ENCODE data around the gene DVL1. TPM values are rescaled to one million over a fixed set of nuclear protein-coding genes. Genes with fewer than 3 reads are reported as not detected.
"Not testable (repeated sequence)": the region's sequence is repeated elsewhere in the genome, so short reads cannot be mapped to it uniquely, and the experiment has no call there.

The DVL1 gene
- polyA plus RNA-seq, 12 donors, result 24.2 to 54.3 (median 33.0) TPM; not detected in 1

DNA sequence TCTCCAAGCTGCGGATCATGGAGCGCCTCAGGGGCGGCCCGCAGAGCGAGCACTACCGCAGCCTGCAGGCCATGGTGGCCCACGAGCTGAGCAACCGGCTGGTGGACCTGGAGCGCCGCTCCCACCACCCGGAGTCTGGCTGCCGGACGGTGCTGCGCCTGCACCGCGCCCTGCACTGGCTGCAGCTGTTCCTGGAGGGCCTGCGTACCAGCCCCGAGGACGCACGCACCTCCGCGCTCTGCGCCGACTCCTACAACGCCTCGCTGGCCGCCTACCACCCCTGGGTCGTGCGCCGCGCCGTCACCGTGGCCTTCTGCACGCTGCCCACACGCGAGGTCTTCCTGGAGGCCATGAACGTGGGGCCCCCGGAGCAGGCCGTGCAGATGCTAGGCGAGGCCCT is 21.9 kb downstream of the DVL1 start:
- no peak for DNase-seq

GRCh38 chr1:1326075-1326605 is 23.1 kb downstream of the DVL1 start:
- DNase-seq, result no peak

GRCh38 chr1:1325288-1326074 is 23.7 kb downstream of the DVL1 start:
- DNase-seq, result no peak

DNA sequence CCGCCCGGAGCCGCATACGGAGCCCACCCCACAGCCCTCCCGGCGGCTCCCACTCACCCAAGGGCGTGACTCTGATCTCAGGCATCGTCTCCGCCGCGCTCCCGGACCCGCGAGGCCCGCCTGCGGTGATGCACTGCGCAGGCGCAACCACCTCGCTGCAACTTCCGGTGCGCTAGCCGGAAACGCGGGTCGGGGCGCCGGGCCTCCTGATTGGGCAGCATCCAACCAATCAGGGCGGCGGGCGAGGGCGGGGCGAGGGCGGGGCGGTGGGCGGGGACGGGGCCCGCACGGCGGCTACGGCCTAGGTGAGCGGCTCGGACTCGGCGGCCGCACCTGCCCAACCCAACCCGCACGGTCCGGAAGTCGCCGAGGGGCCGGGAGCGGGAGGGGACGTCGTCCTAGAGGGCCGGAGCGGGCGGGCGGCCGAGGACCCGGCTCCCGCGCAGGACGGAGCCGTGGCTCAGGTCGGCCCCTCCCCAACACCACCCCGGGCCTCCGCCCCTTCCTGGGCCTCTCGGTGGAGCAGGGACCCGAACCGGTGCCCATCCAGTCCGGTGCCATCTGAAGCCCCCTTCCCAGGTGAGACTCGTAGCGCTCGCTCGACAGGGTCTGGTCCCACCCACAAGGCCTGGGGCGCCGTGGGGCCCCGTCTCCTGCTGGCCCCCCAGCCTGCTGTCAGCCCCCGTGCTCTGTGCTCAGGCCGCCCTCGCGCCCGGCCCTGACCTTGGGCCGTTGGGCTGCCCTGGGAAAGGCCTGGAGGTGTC is 24.5 kb downstream of the DVL1 start, which contains the start of the genes CPTP and INTS11:
TSS of gene CPTP (plus strand) at position 279 of the 764 bp plus-strand sequence. CDS start 2,109 bp downstream, outside the sequence.
TSS of gene INTS11 (minus strand) at position 137 of the 764 bp plus-strand sequence. CDS start at position 85, 52 bp downstream.
- peak; percentile 93 for DNase-seq

GRCh38 chr1:1324084-1324523 is 25.1 kb downstream of the DVL1 start:
- no peak for DNase-seq

- no peak for DNase-seq
Measured at GRCh38 chr1:1322952-1323351, 26.3 kb downstream of the DVL1 start.

GRCh38 chr1:1322418-1322817 is 26.8 kb downstream of the DVL1 start:
- DNase-seq, result no peak

- DNase-seq, result no peak
Measured at GRCh38 chr1:1321477-1321876, 27.7 kb downstream of the DVL1 start.

DNA sequence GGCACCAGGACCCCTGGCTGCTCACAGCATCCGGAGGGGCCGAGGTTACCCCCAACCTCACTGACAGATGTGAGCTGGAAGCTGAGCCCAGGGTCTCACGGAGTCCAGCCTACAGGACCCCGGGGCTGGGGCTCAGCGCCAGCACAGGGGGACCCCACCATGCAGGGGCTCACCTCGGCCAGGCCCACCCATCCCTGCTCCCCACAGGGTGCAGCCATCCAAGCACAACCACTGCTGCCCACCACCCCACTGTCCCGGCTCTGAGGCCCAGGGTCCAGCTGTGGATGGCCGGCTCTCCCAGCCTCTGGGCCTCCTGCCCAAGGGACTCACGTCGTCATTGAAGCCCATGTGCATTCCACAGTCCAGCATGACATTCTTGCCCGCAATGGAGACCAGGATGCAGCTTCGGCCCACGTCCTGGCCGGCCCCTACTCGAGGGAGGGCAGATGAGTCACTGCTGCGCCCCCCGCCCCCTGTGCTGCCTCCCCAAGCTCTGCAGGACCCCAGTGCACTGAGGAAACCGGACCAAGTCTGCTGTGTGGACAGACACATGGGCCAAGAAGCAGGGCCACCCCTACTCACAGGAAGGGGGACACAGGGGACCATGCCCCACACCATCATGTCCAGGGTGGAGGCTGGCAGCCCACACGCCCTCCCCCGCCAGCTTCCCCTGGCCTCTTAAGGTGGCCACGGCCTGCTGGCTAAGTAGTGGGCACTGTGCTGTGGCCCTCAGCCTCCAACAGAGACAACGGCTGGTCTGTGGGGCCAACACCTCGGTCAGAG is 28.4 kb downstream of the DVL1 start:
- DNase-seq, result no peak

GRCh38 chr1:1319646-1319941 is 29.6 kb downstream of the DVL1 start:
- no peak for DNase-seq

DNA sequence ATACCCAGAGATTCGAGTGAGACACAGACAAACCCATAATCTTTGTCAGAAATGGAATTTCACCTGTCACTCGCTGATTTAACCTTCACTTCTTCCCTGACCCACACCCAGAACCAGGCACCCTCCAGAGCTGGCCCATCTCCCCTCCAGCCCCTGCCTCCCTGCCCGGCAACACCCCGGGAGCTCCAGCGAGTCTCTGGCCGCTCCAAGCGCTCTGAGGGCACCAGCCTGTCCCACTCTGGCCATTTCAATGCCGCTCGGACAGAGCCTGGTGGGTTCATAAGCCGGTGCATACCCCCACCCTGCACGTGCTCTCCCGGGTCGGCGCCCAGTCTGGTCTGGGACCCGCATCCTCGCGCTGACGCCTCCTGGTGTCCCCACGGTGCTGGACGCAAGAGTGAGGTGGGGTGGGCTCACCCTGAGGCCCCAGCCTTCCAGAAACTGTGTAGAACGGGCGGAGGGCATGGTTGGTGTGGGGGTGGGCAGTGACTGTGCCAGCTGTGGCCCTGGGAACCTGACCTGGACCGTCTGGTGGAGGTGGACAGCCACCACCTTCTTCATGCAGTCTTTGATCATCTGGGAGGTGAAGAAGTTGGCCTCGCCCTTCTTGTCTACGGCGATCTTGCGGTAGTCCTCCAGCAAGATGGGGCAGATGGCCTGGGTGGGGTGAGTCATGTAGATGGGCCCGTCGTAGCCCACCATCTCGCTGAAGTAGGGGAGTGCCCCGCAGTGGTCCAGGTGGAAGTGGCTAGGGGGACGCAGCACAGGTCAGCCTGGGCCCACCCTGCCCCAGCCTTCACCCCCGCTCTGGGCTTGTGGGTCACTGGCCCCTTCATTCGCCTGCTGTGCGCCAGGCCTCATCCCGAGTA is 30.2 kb downstream of the DVL1 start:
- no peak for DNase-seq

GRCh38 chr1:1318131-1318652 is 31.0 kb downstream of the DVL1 start:
- peak; percentile 62 for DNase-seq

- DNase-seq, result no peak
Measured at GRCh38 chr1:1317420-1317819, 31.8 kb downstream of the DVL1 start.

GRCh38 chr1:1316199-1316598 is 33.0 kb downstream of the DVL1 start:
- DNase-seq, result not testable (repeated sequence)

DNA sequence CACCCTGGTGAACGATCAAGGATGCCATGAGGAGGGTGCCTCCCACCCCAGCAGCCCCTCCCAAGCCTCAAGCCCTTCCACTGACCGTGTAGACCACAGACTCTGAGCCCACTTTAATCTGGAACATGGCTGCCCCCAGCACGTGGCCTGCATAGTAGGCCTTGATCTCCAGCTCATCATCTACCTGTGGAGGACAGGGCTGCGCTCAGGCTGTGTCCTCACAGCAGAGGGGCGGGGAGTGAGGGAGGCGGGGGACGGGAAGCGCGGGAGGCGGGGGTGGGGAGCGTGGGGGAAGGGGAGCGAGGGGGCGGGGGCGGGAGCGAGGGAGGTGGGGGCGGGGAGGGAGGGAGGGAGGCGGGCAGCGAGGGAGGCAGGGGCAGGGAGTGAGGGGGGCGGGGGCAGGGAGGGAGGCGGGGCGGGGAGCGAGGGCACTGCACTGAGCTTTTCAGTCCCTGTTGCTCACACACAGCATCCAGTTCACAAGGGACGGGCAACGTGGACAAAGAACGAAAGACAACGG is 33.7 kb downstream of the DVL1 start:
- no peak for DNase-seq

GRCh38 chr1:1314678-1315335 is 34.4 kb downstream of the DVL1 start:
- DNase-seq, result no peak

DNA sequence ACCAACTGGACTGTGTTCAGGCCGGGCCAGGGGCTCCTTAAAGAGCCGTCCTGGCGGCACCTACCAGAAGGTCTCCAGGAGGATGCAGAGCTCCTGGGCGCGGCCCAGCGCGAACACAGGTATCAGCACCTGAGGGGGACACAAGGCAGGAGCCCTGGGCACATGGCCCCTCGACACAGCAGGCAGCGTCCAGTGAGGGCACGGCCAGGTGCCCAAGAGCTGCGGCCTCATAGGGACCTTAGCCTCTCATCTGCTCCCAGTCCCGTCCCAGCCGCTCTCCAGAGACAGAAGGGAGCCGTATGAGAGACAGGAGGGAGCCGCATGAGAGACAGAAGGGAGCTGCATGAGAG is 35.0 kb downstream of the DVL1 start:
- DNase-seq, result no peak

- DNase-seq, result no peak
Measured at GRCh38 chr1:1313500-1314236, 35.5 kb downstream of the DVL1 start.
